ENCODE measurements around the gene ZSWIM8.

DNA sequence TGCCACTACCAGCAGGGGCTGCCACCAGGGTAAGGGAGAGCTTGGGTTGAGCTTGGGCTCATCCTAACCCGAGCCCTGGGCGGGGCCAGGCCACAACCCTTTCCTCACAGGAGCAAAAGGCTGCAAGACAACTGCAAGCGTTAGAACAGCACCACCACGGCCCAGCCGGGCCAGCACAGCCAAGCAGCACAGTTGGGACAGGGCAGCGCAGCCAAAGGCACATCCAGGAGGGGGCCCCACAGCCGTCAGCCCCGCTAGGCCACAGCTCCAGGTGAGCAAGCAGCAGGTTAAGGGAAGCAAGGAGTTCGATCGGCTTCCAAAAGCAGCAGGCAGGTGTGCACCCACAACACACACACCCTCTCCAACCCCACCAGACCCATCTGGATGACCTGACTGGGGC is 33.0 kb downstream of the ZSWIM8 start:
- TF ChIP-seq EZH2 (IDR thresholded peaks at IDR 0.05; ENCODE audit: insufficient read depth, poor library complexity, severe bottlenecking) (no peak), EZH2phosphoT487 (IDR thresholded peaks at IDR 0.05; ENCODE audit: insufficient read depth, low read depth) (no peak)
